ENCODE measurements around the gene ALK.

DNA sequence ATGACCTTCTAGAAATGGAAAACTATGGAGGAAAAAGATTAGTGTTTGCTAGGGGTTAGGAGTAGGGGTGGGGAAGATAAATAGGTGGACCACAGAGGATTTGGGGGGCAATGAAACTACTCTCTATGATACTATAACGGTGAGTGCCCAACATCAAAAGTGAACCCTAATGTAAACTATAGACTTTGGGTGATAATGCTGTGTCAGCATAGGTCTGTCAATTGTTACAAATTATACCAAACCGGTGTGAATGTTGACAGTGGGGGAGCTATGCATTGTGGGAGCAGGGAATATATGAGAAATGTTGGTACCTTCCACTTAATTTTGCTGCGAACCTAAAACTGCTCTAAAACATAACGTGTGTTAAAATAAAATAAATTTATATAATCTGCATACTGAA lies 180.3 kb downstream of the ALK start:
- TF ChIP-seq POLR2A (IDR thresholded peaks at IDR 0.05; ENCODE audit: low read length) (no peak), GATA1 (IDR thresholded peaks at IDR 0.05; ENCODE audit: low read depth, low read length) (no peak)
